K562 (cell line): ENCODE results near the gene RNF187. TPM values are rescaled to one million over a fixed set of nuclear protein-coding genes. Genes with fewer than 3 reads are reported as not detected.

Experiments used
- BACH1 ChIP-seq: fragments of 200-800 bp; sonication (Bioruptor generic); IDR thresholded peaks from 2 replicates; pipeline ENCODE4 v1.6.1; 2016; ENCODE audit warnings: missing genetic modification characterization, missing compliant biosample characterization
- CBX1 ChIP-seq: sonication (generic); IDR thresholded peaks from 2 replicates; pipeline ENCODE4 v1.6.1; 2016; ENCODE audit warnings: antibody characterized with exemption, low read depth, mild to moderate bottlenecking
- MAFK ChIP-seq: IDR thresholded peaks from 2 replicates; pipeline ENCODE4 v1.6.1; 2011; ENCODE audit warnings: low read length, improper control_type of control experiment
- MTA1 ChIP-seq: fragments of 450-650 bp; IDR thresholded peaks from 2 replicates; pipeline ENCODE4 v1.6.1; 2017; ENCODE audit warnings: borderline replicate concordance
- MXI1 ChIP-seq: IDR thresholded peaks from 2 replicates; pipeline ENCODE4 v1.6.1; 2011; ENCODE audit warnings: low read depth, mild to moderate bottlenecking, improper control_type of control experiment, low read length
- MYNN ChIP-seq, 2 experiments: sonication (generic); formaldehyde crosslinking in 1 of 2; IDR thresholded peaks; 2 replicates each; pipeline versions ENCODE4 v1.5.0 to v1.6.1; 2016 to 2020; ENCODE audit warnings: antibody characterized with exemption in 1 of 2, missing genetic modification reagents in 1 of 2
- NRF1 ChIP-seq, 2 experiments: fragments of 450-650 bp; IDR thresholded peaks in 1 of 2; conservative IDR thresholded peaks in 1 of 2; 2 replicates each; pipeline ENCODE4 v1.6.1; 2014; ENCODE audit warnings: mild to moderate bottlenecking in 2 of 2
- PHF21A ChIP-seq: fragments of 450-650 bp; IDR thresholded peaks from 2 replicates; pipeline ENCODE4 v1.6.1; 2017; ENCODE audit warnings: low read depth, borderline replicate concordance
- PHTF2 ChIP-seq: fragments of 250-450 bp; sonication (Bioruptor Pico); IDR thresholded peaks from 2 replicates; pipeline ENCODE4 v1.5.0; 2021; ENCODE audit warnings: mild to moderate bottlenecking
- POLR3G ChIP-seq: IDR thresholded peaks from 2 replicates; pipeline ENCODE4 v1.6.1; 2011; ENCODE audit not compliant: insufficient read length, insufficient replicate concordance; ENCODE audit errors: extremely low read depth
- RBM34 ChIP-seq: fragments of 200-400 bp; formaldehyde crosslinking; IDR thresholded peaks from 2 replicates; pipeline ENCODE4 v1.6.1; 2018; ENCODE audit warnings: low read length, borderline replicate concordance; ENCODE audit not compliant: insufficient read depth
- RHOXF2B ChIP-seq: fragments of 250-450 bp; sonication (Bioruptor Pico); conservative IDR thresholded peaks from 2 replicates; pipeline ENCODE4 v1.5.1; 2021
- SRSF7 ChIP-seq: fragments of 200-400 bp; formaldehyde crosslinking; optimal IDR thresholded peaks from 2 replicates; pipeline ENCODE3; 2017; ENCODE audit warnings: mild to moderate bottlenecking, low read depth, low read length
- STAG1 ChIP-seq: sonication (generic); formaldehyde crosslinking; IDR thresholded peaks from 2 replicates; pipeline ENCODE4 v1.5.0; 2020; ENCODE audit warnings: missing genetic modification reagents, borderline replicate concordance
- SUPT5H ChIP-seq: fragments of 450-650 bp; IDR thresholded peaks from 2 replicates; pipeline ENCODE4 v1.6.1; 2016
- U2AF2 ChIP-seq: fragments of 200-400 bp; formaldehyde crosslinking; optimal IDR thresholded peaks from 2 replicates; pipeline ENCODE3; 2017; ENCODE audit warnings: low read depth, mild to moderate bottlenecking, low read length
- ZNF184 ChIP-seq: sonication (generic); formaldehyde crosslinking; IDR thresholded peaks from 2 replicates; pipeline ENCODE4 v1.5.0; 2020; ENCODE audit warnings: missing genetic modification reagents
- ZNF347 ChIP-seq: fragments of 450-650 bp; formaldehyde crosslinking; IDR thresholded peaks from 2 replicates; pipeline ENCODE4 v1.4.0; 2020; ENCODE audit warnings: low read depth, mild to moderate bottlenecking, moderate library complexity
- polyA plus RNA-seq, 8 experiments: library from polyadenylated mRNA; depleted of rRNA in 4 of 8; stranded (reverse) in 5 of 8; unstranded in 3 of 8; fragments of >200 nt; fragmentation: Nextera tagmentation in 2 of 8; fragmentation: Illumina TruSeq in 1 of 8; extraction: Ambion mirVana in 2 of 8; extraction: Trizol in 1 of 8; gene quantifications; 2 replicates each; pipeline versions ENCODE4 v1.2.1 to v1.2.3, GENCODE V29; 2011 to 2014; ENCODE audit warnings: inconsistent platforms in 1 of 8, missing spikeins in 1 of 8
- total RNA-seq, 7 experiments: library from RNA; depleted of rRNA in 6 of 7; stranded (reverse); fragments of >200 nt in 6 of 7; fragmentation: Illumina TruSeq in 2 of 7; extraction: Trizol in 2 of 7; gene quantifications; 2 replicates each; pipeline versions ENCODE4 v1.2.1 to v1.2.3, GENCODE V29; 2011 to 2021; ENCODE audit warnings: low replicate concordance in 1 of 7
- TF ChIP-seq, protein P1 (sequence below): fragments of 450-650 bp; IDR thresholded peaks from 2 replicates; pipeline ENCODE4 v1.6.1; 2016; ENCODE audit warnings: mild to moderate bottlenecking
- TF ChIP-seq, protein P2 (sequence below): fragments of 450-650 bp; IDR thresholded peaks from 2 replicates; pipeline ENCODE4 v1.6.1; 2017; ENCODE audit warnings: antibody characterized with exemption, mild to moderate bottlenecking
- TF ChIP-seq, protein P3 (sequence below): fragments of 250-450 bp; sonication (Bioruptor Pico); IDR thresholded peaks from 2 replicates; pipeline ENCODE4 v1.5.0; 2021; ENCODE audit warnings: mild to moderate bottlenecking, borderline replicate concordance

RNF187 gene
- total and polyA plus RNA-seq, 9 of the 15 experiments (the other 6 are each of a cell fraction or from before 2014, with no cell fraction given): 2.3 to 119 (median 41.9) TPM

- TF ChIP-seq NRF1 (conservative IDR thresholded peaks at IDR 0.05 in 1 of 2, IDR thresholded peaks at IDR 0.05 in 1 of 2): peak in 1 of 2 experiments; percentile 23; a peak in 3 of 4 replicates
- TF ChIP-seq, protein P1, sequence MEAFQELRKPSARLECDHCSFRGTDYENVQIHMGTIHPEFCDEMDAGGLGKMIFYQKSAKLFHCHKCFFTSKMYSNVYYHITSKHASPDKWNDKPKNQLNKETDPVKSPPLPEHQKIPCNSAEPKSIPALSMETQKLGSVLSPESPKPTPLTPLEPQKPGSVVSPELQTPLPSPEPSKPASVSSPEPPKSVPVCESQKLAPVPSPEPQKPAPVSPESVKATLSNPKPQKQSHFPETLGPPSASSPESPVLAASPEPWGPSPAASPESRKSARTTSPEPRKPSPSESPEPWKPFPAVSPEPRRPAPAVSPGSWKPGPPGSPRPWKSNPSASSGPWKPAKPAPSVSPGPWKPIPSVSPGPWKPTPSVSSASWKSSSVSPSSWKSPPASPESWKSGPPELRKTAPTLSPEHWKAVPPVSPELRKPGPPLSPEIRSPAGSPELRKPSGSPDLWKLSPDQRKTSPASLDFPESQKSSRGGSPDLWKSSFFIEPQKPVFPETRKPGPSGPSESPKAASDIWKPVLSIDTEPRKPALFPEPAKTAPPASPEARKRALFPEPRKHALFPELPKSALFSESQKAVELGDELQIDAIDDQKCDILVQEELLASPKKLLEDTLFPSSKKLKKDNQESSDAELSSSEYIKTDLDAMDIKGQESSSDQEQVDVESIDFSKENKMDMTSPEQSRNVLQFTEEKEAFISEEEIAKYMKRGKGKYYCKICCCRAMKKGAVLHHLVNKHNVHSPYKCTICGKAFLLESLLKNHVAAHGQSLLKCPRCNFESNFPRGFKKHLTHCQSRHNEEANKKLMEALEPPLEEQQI: peak; percentile 97
- TF ChIP-seq MAFK: no peak
- TF ChIP-seq MXI1: peak; percentile 90
- TF ChIP-seq, protein P2, sequence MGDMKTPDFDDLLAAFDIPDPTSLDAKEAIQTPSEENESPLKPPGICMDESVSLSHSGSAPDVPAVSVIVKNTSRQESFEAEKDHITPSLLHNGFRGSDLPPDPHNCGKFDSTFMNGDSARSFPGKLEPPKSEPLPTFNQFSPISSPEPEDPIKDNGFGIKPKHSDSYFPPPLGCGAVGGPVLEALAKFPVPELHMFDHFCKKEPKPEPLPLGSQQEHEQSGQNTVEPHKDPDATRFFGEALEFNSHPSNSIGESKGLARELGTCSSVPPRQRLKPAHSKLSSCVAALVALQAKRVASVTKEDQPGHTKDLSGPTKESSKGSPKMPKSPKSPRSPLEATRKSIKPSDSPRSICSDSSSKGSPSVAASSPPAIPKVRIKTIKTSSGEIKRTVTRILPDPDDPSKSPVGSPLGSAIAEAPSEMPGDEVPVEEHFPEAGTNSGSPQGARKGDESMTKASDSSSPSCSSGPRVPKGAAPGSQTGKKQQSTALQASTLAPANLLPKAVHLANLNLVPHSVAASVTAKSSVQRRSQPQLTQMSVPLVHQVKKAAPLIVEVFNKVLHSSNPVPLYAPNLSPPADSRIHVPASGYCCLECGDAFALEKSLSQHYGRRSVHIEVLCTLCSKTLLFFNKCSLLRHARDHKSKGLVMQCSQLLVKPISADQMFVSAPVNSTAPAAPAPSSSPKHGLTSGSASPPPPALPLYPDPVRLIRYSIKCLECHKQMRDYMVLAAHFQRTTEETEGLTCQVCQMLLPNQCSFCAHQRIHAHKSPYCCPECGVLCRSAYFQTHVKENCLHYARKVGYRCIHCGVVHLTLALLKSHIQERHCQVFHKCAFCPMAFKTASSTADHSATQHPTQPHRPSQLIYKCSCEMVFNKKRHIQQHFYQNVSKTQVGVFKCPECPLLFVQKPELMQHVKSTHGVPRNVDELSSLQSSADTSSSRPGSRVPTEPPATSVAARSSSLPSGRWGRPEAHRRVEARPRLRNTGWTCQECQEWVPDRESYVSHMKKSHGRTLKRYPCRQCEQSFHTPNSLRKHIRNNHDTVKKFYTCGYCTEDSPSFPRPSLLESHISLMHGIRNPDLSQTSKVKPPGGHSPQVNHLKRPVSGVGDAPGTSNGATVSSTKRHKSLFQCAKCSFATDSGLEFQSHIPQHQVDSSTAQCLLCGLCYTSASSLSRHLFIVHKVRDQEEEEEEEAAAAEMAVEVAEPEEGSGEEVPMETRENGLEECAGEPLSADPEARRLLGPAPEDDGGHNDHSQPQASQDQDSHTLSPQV: no peak
- TF ChIP-seq, protein P3, sequence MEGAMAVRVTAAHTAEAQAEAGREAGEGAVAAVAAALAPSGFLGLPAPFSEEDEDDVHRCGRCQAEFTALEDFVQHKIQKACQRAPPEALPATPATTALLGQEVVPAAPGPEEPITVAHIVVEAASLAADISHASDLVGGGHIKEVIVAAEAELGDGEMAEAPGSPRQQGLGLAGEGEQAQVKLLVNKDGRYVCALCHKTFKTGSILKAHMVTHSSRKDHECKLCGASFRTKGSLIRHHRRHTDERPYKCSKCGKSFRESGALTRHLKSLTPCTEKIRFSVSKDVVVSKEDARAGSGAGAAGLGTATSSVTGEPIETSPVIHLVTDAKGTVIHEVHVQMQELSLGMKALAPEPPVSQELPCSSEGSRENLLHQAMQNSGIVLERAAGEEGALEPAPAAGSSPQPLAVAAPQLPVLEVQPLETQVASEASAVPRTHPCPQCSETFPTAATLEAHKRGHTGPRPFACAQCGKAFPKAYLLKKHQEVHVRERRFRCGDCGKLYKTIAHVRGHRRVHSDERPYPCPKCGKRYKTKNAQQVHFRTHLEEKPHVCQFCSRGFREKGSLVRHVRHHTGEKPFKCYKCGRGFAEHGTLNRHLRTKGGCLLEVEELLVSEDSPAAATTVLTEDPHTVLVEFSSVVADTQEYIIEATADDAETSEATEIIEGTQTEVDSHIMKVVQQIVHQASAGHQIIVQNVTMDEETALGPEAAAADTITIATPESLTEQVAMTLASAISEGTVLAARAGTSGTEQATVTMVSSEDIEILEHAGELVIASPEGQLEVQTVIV (CRISPR knock-in tag): no peak
- no peak for TF ChIP-seq ZNF184 (CRISPR knock-in tag)
- no peak for TF ChIP-seq SRSF7
- no peak for TF ChIP-seq STAG1
- peak; percentile 30; the same call in 1 of the 2 replicates for TF ChIP-seq BACH1 (tag)
- TF ChIP-seq ZNF347 (CRISPR knock-in tag): no peak
- TF ChIP-seq POLR3G: no peak
- no peak for TF ChIP-seq SUPT5H
- no peak; the same call in 1 of the 2 replicates for TF ChIP-seq CBX1
- no peak for TF ChIP-seq U2AF2
- TF ChIP-seq RHOXF2B (CRISPR knock-in tag): no peak
- peak; percentile 93 for TF ChIP-seq PHF21A
- TF ChIP-seq MTA1: peak; percentile 91
- no peak for TF ChIP-seq PHTF2 (CRISPR knock-in tag)
- TF ChIP-seq RBM34: no peak
- TF ChIP-seq MYNN (IDR thresholded peaks at IDR 0.05): peak; percentile 93
- TF ChIP-seq MYNN (CRISPR knock-in tag; IDR thresholded peaks at IDR 0.05): no peak
Observed at GRCh38 chr1:228513236-228513900, 26.2 kb downstream of the RNF187 start (continued).
